ENCODE measurements around the gene PKP2.

Gene PKP2

DNA sequence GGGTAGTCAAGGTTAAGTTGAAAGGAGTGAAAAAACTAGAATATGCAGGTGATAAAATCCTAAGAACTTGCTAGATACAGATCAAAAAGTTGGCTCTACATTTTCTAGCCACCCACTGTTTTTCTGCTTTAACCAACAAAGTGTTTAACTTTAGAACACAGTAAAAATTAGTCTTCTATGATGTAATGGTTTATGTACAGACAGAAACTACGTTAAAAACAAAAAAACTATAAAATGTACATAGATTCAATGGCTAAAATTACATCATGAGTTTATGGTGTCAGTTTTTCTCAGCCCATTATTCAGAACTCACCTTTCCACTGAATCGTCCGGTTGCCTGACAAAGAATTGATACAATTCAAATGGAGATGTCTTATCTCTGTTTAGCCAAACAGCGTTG, 143.0 kb downstream of the PKP2 start:
- TF ChIP-seq, protein P1, sequence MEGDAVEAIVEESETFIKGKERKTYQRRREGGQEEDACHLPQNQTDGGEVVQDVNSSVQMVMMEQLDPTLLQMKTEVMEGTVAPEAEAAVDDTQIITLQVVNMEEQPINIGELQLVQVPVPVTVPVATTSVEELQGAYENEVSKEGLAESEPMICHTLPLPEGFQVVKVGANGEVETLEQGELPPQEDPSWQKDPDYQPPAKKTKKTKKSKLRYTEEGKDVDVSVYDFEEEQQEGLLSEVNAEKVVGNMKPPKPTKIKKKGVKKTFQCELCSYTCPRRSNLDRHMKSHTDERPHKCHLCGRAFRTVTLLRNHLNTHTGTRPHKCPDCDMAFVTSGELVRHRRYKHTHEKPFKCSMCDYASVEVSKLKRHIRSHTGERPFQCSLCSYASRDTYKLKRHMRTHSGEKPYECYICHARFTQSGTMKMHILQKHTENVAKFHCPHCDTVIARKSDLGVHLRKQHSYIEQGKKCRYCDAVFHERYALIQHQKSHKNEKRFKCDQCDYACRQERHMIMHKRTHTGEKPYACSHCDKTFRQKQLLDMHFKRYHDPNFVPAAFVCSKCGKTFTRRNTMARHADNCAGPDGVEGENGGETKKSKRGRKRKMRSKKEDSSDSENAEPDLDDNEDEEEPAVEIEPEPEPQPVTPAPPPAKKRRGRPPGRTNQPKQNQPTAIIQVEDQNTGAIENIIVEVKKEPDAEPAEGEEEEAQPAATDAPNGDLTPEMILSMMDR (IDR thresholded peaks at IDR 0.05; ENCODE audit: borderline replicate concordance, control extremely low read depth, extremely low read depth, insufficient read depth, missing control alignments) = no peak
- in situ Hi-C loops (cut with MboI; ENCODE audit: low sequenced_read_pairs, unreplicated experiment) = loop anchor here (10.0 to 25.0 kb wide), 3 partner anchors 159 to 1261 kb away; no protein-coding TSS in a partner anchor
- no peak for DNase-seq (ENCODE audit: low spot score)

DNA sequence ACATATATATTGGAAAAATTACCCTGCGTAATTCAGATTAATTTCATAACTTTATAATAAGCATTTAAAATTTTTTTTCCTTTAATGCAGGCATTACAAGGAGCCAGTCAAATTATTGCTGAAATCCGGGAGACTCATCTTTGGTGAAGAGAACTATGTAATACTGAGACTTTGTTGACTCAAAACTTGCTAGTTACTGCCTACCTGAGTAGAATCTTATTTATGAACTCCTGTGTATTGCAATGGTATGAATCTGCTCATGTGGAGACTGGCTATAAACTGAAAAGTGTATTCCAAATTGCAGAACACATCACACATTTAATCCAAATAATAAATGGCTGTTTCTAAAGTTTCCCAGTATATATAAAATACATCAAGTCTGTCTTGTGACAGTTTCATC, 153.3 kb downstream of the PKP2 start:
- no peak for DNase-seq (ENCODE audit: low spot score)
- in situ Hi-C loops (cut with MboI; ENCODE audit: low sequenced_read_pairs, unreplicated experiment) = no loop called here
- TF ChIP-seq, protein P1 (IDR thresholded peaks at IDR 0.05; ENCODE audit: borderline replicate concordance, control extremely low read depth, extremely low read depth, insufficient read depth, missing control alignments) = no peak

DNA sequence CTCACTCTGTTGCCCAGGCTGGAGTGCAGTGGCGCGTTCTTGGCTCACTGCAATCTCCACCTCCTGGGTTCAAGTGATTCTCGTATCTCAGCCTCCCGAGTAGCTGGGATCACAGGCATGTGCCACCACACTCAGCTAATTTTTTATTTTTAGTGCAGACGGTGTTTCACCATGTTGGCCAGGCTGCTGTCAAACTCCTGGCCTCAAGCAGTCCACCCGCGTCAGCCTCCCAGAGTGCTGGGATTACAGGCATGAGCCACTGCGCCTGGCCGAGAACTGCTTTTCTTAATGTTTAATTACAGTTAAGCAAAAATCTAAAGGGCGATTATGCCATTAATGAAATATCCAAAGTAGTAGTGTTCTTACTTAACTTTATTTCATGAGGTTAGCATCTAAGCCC, 154.4 kb downstream of the PKP2 start:
- TF ChIP-seq, protein P1 (IDR thresholded peaks at IDR 0.05; ENCODE audit: borderline replicate concordance, control extremely low read depth, extremely low read depth, insufficient read depth, missing control alignments) = no peak
- in situ Hi-C loops (cut with MboI; ENCODE audit: low sequenced_read_pairs, unreplicated experiment) = no loop called here
- DNase-seq (ENCODE audit: low spot score) = no peak
